Right lung (tissue), 5 donors: ENCODE results near the gene POLR1F. TPM values are rescaled to one million over a fixed set of nuclear protein-coding genes. Genes with fewer than 3 reads are reported as not detected.
"Not testable (repeated sequence)": the region's sequence is repeated elsewhere in the genome, so short reads cannot be mapped to it uniquely, and the experiment has no call there.

Experiments
- DNase-seq, 2 donors: peaks; one replicate each; pipeline ENCODE4 v3.0.0-alpha.2; 2013
- polyA plus RNA-seq, 5 donors: library from polyadenylated mRNA; unstranded; fragments of 120-200 nt; gene quantifications; one replicate each; pipeline versions ENCODE4 v1.2.1 to v1.2.3, GENCODE V29; 2013; ENCODE audit warnings: inconsistent platforms in 1 of 5, low replicate concordance in 1 of 5; ENCODE audit not compliant: insufficient read length in 5 of 5, insufficient read depth in 1 of 5

The POLR1F gene
- polyA plus RNA-seq, 5 donors = 15.4 to 24.0 (median 18.5) TPM

DNA sequence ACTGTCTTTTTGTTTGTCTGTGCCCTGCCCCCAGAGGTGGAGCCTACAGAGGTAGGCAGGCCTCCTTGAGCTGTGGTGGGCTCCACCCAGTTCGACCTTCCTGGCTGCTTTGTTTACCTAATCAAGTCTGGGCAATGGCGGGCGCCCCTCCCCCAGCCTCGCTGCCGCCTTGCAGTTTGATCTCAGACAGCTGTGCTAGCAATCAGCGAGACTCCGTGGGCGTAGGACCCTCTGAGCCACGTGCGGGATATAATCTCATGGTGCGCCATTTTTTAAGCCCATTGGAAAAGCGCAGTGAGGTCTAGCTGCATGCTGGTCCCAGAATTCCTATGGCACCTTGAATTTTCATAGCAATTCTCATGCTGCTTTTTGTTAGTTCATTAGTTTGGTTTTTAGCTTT is 19.7 kb downstream of the POLR1F start:
- DNase-seq = not testable (repeated sequence)

- DNase-seq = no peak
Observed at GRCh38 chr7:19681596-19681995, 27.2 kb downstream of the POLR1F start.

DNA sequence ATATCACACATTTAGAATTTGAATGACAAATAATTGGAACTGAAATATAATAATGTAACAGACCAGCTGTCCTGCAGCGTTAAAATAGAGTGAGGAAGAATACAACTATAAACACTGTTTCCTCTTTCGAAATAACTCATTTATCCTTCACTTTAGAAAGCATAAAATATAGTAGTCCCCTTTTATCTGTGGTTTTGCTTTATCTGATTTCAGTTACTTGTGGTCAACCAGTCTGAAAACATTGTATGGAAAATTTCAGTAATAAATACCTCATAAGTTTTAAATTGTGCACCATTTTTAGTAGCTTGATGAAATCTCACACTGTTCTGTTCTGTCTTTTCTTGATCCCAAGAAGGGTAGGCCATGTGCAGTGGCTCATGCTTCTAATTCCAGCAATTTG is 31.7 kb downstream of the POLR1F start:
- peak in 1 of 2 donors; percentile 12 for DNase-seq

GRCh38 chr7:19675816-19676215 is 33.0 kb downstream of the POLR1F start:
- no peak for DNase-seq

DNA sequence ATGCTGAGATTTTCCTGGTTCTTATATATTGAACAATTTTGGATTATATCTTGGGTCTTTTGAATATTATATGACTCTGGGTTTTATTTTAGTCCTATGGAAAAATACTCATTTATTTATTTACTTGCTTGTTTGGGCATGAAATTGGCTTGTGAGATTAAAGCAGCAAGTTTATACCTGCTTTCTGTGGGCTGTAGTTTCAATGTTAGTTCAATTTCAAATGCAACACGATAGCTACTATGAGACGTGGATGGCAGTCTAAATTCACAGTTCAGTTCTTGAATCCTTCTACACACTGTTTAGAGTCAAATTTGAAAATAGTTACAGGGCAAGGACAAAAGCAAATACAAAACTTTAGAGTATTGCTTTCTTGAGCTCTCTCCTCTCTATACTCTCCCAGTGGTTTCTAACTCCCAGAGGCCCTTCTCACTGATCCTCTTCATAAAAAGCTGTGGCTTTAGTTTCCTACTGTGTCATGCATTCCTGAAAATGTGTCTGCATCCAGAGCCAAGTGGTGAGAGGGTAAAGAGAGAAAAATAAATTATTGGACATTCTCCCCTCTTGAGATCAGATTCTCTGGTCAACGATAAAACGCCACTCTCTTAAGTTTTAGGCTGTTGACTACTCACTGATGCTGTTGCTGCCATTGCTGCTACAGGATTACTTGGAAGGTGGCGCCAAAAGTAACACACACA is 34.4 kb downstream of the POLR1F start:
- DNase-seq = no peak

GRCh38 chr7:19670806-19671205 is 38.0 kb downstream of the POLR1F start:
- DNase-seq = no peak

GRCh38 chr7:19665399-19666008 is 43.3 kb downstream of the POLR1F start:
- no peak for DNase-seq

- DNase-seq = no peak
Observed at GRCh38 chr7:19663816-19664462, 44.9 kb downstream of the POLR1F start.

GRCh38 chr7:19648791-19649190 is 60.0 kb downstream of the POLR1F start:
- DNase-seq = no peak

Other genes with a start within 250 kb of the POLR1F start
- under 1 TPM in 4 of 5 donors, not detected in 1; 0.04 to 0.13 (median 0.10) TPM for gene TMEM196, start 64.6 kb upstream of the POLR1F start, polyA plus RNA-seq